GM19324 (cell line): Measurements from ENCODE around the gene EHMT1.
"Not testable (repeated sequence)": the region's sequence is repeated elsewhere in the genome, so short reads cannot be mapped to it uniquely, and the experiment has no call there.

ENCODE experiments used
- ATAC-seq: cut with Tn5 transposase; IDR thresholded peaks from one replicate; pipeline ENCODE4 v1.9.1; 2021; ENCODE audit warnings: mild to moderate bottlenecking, moderate library complexity; ENCODE audit not compliant: unreplicated experiment, low FRiP score

Gene EHMT1

GRCh38 chr9:137614631-137615386 is 4.0 kb upstream of the EHMT1 start:
- ATAC-seq = no peak

GRCh38 chr9:137615387-137615871 is 3.4 kb upstream of the EHMT1 start:
- no peak for ATAC-seq

- ATAC-seq = peak; percentile 9
Measured at GRCh38 chr9:137619240-137620047, 639 bp downstream of the EHMT1 start.

GRCh38 chr9:137620048-137620405 is 1.2 kb downstream of the EHMT1 start:
- ATAC-seq = no peak

GRCh38 chr9:137620581-137620980 is 1.8 kb downstream of the EHMT1 start:
- no peak for ATAC-seq

- no peak for ATAC-seq
Measured at GRCh38 chr9:137621131-137621757, 2.4 kb downstream of the EHMT1 start.

GRCh38 chr9:137622211-137622610 is 3.4 kb downstream of the EHMT1 start:
- not testable (repeated sequence) for ATAC-seq

GRCh38 chr9:137626464-137626863 is 7.7 kb downstream of the EHMT1 start:
- ATAC-seq = no peak

GRCh38 chr9:137627406-137627805 is 8.6 kb downstream of the EHMT1 start:
- not testable (repeated sequence) for ATAC-seq

- ATAC-seq = no peak
Measured at GRCh38 chr9:137630126-137630525, 11.3 kb downstream of the EHMT1 start.

- ATAC-seq = no peak
Measured at GRCh38 chr9:137630679-137631078, 11.9 kb downstream of the EHMT1 start.

- no peak for ATAC-seq
Measured at GRCh38 chr9:137631345-137632229, 12.8 kb downstream of the EHMT1 start.

GRCh38 chr9:137632230-137633161 is 13.7 kb downstream of the EHMT1 start:
- ATAC-seq = no peak

GRCh38 chr9:137634016-137634415 is 15.2 kb downstream of the EHMT1 start:
- no peak for ATAC-seq

- ATAC-seq = no peak
Measured at GRCh38 chr9:137638680-137639079, 19.9 kb downstream of the EHMT1 start.

GRCh38 chr9:137639303-137640051 is 20.7 kb downstream of the EHMT1 start:
- no peak for ATAC-seq

- ATAC-seq = no peak
Measured at GRCh38 chr9:137640862-137641261, 22.1 kb downstream of the EHMT1 start.

- no peak for ATAC-seq
Measured at GRCh38 chr9:137642118-137642601, 23.4 kb downstream of the EHMT1 start.
